Urothelium cell line (cell line): ENCODE data around the gene RPL22L1.
"Not testable (repeated sequence)": the region's sequence is repeated elsewhere in the genome, so short reads cannot be mapped to it uniquely, and the experiment has no call there.

Source experiments
- DNase-seq: peaks from one replicate; pipeline ENCODE4 v3.0.0; 2011; ENCODE audit warnings: low spot score, mixed read lengths
- FAIRE-seq: peaks from 2 replicates; lab custom pipeline; 2011; peaks lifted over from hg19 to GRCh38; lab: Jason Lieb, UNC

The RPL22L1 gene

DNA sequence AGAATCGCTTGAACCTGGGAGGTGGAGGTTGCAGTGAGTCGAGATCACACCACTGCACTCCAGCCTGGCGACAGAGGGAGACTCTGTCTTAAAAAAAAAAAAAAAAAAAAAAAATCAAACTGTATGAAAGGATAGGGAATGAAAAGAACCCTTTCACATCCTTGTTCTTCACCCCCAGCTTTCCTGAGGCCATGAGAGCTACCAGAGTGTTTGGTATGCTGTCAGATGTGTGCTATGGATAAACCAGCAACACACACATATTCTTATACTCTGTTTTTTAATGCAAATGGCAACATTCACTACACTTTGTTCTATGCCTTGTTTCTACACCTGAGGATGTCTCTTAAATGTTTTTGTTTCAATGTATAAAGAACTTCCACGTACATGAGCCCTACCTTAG, 33.5 kb downstream of the RPL22L1 start:
- FAIRE-seq (no peak), DNase-seq (no peak)

- FAIRE-seq (no peak), DNase-seq (no peak)
Observed at GRCh38 chr3:170835336-170835735, 34.7 kb downstream of the RPL22L1 start.

- FAIRE-seq, result no peak
- DNase-seq, result no peak
Observed at GRCh38 chr3:170830580-170830979, 39.4 kb downstream of the RPL22L1 start.

DNA sequence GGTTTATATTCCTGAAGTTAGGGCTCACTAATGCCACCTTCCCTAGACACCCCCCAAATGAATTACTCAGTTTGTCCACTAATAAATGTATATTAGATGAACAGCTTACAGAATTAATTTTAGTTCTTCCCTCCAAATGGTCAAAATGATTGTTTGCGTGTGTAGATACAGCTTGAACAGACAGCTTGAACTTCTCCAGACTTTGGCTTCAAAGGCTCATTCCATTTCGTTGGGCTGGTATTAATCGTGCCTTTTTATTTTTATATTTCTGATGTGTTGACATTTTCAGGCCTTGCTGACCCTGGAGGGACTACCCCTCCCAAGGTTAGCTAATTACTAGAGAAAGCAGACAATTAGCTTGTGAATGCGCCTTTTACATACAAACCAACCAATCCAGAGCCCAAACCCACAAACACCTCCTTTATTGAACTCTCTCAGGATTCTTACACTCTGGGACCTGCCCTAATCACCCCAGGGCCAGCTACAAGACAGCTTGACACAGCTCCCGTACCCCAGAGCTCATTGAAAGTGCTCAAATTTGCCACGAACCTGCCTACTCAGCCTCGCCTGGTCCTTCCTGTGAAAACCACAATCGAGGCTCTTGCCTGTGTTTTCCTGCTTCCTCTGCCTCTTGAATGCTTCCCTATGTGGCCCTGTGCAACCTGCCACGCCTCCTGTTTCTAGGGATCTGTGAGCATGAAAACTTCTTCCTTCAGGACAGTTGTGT, 40.3 kb downstream of the RPL22L1 start:
- no peak for DNase-seq
- no peak for FAIRE-seq

- no peak for FAIRE-seq
Observed at GRCh38 chr3:170826047-170826446, 43.9 kb downstream of the RPL22L1 start.

DNA sequence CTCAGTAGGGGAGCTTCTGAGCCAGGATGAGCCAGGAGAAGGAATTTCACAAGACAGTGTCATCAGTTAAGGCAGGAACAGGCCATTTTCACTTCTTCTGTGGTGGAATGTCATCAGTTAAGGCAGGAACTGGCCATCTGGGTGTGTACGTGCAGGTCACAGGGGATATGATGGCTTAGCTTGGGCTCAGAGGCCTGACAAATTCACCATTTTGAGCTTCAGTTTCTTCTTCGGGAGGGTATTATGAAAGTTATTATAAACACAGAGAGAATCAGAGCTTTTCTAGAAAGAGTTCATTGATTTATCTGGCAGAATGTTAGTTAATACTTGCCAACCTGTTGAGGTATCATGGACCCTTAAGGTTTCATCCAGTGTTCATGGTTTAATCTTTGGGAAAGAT, 46.4 kb downstream of the RPL22L1 start:
- FAIRE-seq, DNase-seq: not testable (repeated sequence)

More at GRCh38 chr3:170826047-170826446, 43.9 kb downstream of the RPL22L1 start:
- DNase-seq, result no peak

GRCh38 chr3:170818325-170818724, 51.7 kb downstream of the RPL22L1 start:
- not testable (repeated sequence) for FAIRE-seq

DNA sequence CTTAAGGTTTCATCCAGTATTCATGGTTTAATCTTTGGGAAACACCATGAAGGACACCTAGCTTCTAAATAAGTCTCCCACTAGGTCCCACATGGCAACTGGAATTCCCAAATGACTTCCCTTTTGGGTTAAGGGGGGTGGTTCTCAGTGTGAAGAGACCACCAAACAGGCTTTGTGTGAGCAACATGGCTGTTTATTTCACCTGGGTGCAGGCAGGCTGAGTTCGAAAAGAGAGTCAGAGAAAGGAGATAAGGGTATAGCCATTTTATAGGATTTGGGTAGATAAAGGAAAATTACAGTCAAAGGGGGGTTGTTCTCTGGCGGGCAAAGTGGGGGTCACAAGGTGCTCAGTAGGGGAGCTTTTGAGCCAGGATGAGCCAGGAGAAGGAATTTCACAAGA, 52.5 kb downstream of the RPL22L1 start:
- DNase-seq, FAIRE-seq: not testable (repeated sequence)

More at GRCh38 chr3:170818325-170818724, 51.7 kb downstream of the RPL22L1 start:
- DNase-seq, result not testable (repeated sequence)

- no peak for FAIRE-seq
Observed at GRCh38 chr3:170816841-170817240, 53.2 kb downstream of the RPL22L1 start.

DNA sequence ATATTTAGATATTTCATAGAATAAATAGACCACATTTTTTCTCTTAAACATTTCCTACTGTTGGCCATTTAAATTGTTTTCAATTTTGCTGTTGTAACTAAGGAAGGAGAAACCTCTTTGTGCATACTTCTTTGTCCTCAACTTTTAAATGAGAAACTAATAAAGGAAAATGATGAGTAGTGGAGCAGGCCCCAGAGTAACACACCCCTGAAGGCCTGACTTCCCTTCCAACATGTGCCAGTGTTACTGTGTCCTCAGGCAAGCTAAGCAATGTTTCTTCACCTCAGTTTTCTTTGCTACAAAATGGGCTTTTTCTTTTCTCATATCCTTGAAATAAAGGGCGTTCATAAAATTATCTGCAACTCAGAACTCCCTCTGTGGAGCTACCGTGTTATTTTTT, 53.7 kb downstream of the RPL22L1 start:
- no peak for DNase-seq
- no peak for FAIRE-seq

More at GRCh38 chr3:170816841-170817240, 53.2 kb downstream of the RPL22L1 start:
- no peak for DNase-seq

GRCh38 chr3:170815936-170816335, 54.1 kb downstream of the RPL22L1 start:
- no peak for DNase-seq
- FAIRE-seq, result no peak

DNA sequence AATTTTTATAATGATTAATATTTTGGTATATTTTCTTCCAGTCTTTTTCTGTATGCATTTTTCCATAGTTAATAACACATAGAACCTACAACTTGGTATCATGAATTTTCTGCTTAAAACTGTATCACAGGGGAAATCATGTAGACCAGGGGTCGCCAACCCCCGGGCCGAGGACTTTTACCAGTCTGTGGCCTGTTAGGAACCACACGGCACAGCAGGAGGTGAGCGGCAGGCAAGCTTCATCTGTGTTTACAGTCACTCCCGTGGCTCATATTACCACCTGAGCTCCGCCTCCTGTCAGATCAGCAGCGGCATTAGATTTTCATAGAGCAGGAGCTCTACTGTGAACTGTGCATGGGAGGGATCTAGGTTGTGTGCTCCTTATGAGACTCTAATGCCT, 54.7 kb downstream of the RPL22L1 start:
- no peak for DNase-seq
- no peak for FAIRE-seq
